NCI-H187 (cell line): ENCODE measurements around the gene STIMATE.

Experiments
- DNase-seq, 2 experiments: peaks; one replicate each; lab custom pipeline; 2025; lab: John Stamatoyannopoulos, UW

Gene STIMATE

GRCh38 chr3:52791366-52791765 is 106.0 kb downstream of the STIMATE start:
- no peak for DNase-seq

- DNase-seq, result no peak
These were observed 106.6 kb downstream of the STIMATE start for GRCh38 chr3:52790741-52791140.

- DNase-seq, result no peak
These were observed 107.0 kb downstream of the STIMATE start for GRCh38 chr3:52790337-52790736.

GRCh38 chr3:52789746-52790040 is 107.7 kb downstream of the STIMATE start:
- DNase-seq, result no peak

- DNase-seq, result no peak
These were observed 108.2 kb downstream of the STIMATE start for GRCh38 chr3:52788890-52789745.

- DNase-seq, result no peak
These were observed 109.4 kb downstream of the STIMATE start for GRCh38 chr3:52787672-52788625.

- no peak for DNase-seq
These were observed 110.1 kb downstream of the STIMATE start for GRCh38 chr3:52787246-52787645.
